Measurements from ENCODE around the gene ASB1.

ASB1 gene

DNA sequence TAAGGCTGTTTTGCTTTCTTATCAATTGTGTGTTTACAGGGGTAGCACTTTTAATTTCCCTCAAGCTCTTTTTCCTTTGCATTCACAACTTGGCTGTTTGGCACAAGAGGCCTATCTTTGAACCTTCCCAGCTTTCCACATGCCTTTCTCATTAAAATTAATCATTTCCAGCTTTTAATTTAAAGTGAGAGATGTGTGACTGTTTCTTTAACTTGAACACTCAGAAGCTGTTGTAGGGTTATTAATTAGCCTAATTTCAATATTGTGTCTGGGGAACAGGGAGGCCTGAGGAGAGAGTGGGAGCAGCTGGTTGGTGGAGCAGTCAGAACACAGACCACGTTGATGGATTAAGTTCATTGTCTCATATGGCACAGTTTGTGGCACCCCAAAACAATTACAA is 4.7 kb downstream of the ASB1 start:
- no peak for FAIRE-seq

GRCh38 chr2:238433300-238433915 is 6.7 kb downstream of the ASB1 start:
- TF ChIP-seq SPI1 (IDR thresholded peaks at IDR 0.05; ENCODE audit: low read depth, low read length) = no peak
- TF ChIP-seq POLR2AphosphoS5 (IDR thresholded peaks at IDR 0.05; ENCODE audit: low read depth, low read length) = no peak
- TF ChIP-seq PAX5 (IDR thresholded peaks at IDR 0.05; ENCODE audit: insufficient read depth, low read length, severe bottlenecking) = no peak
- TF ChIP-seq POU2F2 (IDR thresholded peaks at IDR 0.05; ENCODE audit: low read depth, low read length) = no peak
- FAIRE-seq (no peak), DNase-seq (ENCODE audit: insufficient read length, low spot score) (no peak)

More for the DNA sequence above, 4.7 kb downstream of the ASB1 start:
- no peak for TF ChIP-seq POU2F2 (IDR thresholded peaks at IDR 0.05; ENCODE audit: low read depth, low read length)
- no peak for TF ChIP-seq SPI1 (IDR thresholded peaks at IDR 0.05; ENCODE audit: low read depth, low read length)
- no peak for TF ChIP-seq TAF1 (IDR thresholded peaks at IDR 0.05; ENCODE audit: low read depth, low read length)
- TF ChIP-seq POLR2AphosphoS5 (IDR thresholded peaks at IDR 0.05; ENCODE audit: low read depth, low read length) = no peak
- TF ChIP-seq POLR2A (IDR thresholded peaks at IDR 0.05; ENCODE audit: low read depth, low read length) = no peak
- no peak for TF ChIP-seq PAX5 (IDR thresholded peaks at IDR 0.05; ENCODE audit: insufficient read depth, low read length, severe bottlenecking)
- DNase-seq (ENCODE audit: insufficient read length, low spot score) = no peak

DNA sequence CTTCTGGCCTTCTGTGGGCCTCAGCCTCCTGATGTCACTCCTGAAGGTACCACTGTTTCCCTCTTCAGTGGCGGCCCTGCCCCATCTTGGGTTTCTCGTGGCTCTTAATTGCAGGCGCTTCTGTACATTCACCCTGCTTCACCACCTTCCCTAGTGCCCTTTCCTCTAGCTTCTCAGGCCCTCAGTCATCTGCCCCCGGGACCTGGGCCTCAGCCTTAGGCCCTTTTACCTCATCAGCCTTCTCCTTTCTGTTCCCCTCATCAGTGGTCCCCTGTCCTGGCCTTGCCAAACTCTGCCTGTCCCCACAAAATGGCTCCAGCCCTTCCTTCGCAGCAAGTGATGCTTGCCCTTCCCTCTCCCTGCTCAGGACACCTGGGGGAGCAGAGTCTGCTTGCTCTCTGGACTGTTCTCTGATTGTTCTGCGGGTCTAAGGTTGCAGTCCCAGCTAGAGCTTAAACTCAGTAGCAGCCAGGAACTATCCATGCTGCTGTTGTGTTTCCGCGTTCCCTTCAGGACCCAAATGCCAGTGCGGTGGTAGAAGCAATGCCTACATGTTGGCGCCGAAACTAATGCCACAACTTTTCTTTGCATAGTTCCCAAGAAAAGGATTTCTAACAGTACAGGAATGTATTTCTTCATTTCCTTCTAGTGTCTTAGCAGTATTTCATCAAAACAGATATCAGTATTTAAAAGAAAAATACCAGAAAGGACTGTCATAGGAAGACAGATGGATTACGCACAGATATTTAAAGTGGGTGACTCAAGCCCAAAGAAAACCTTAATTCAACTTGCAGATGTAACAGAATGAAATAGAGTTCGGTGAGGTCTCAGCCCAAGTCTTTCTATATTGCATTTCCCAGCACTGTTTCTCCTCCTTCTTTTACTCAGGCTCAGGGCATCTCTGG is 7.5 kb downstream of the ASB1 start:
- FAIRE-seq = no peak
- DNase-seq (ENCODE audit: insufficient read length, low spot score) = no peak
- TF ChIP-seq POU2F2 (IDR thresholded peaks at IDR 0.05; ENCODE audit: low read depth, low read length) (no peak), PAX5 (IDR thresholded peaks at IDR 0.05; ENCODE audit: insufficient read depth, low read length, severe bottlenecking) (no peak), POLR2A (IDR thresholded peaks at IDR 0.05; ENCODE audit: low read depth, low read length) (no peak), SPI1 (IDR thresholded peaks at IDR 0.05; ENCODE audit: low read depth, low read length) (no peak), TAF1 (IDR thresholded peaks at IDR 0.05; ENCODE audit: low read depth, low read length) (no peak), POLR2AphosphoS5 (IDR thresholded peaks at IDR 0.05; ENCODE audit: low read depth, low read length) (no peak)

DNA sequence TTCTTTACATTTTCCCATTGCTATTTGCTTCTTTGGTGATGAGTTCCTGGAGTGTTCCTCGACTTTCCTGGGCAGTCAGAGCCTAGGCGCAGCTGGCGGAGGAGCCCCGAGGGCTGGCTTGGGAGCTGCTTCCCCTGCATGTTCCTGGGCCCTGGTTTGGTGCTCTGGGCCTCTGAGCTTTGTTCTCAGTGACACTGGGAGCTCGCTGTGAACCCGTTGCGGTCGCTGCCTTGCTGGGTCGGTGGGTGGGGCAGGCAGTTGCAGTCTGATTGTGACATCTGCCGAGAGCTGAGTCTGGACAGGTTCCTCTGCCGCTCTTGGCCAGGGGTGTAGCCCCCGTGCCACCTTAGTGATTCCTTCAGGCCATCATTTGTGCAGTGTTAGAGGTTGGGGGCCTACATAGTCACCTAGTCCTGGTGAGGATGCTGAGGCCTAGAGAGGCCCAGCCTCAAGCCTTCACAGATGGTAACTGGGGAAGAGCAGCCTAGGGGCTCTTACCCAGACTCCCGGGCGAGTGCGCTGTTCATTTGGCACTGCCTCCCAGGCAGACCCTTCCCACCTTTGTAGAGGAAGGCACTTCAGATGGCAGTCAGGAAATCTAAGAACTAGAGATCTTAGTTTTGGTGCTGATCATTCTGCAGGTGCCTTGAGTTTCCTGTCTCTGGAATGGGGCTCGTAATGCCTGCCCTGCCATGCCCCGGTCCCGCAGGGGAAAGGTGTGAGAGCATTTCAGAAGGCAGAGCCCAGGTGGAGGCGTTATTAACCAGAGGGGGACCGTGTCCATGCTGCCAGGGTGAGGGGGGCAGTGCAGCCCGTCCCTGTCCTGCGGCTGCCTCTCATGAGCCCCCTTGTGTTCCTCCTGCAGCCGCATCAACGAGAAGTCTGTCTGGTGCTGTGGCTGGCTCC is 8.4 kb downstream of the ASB1 start:
- no peak for FAIRE-seq
- DNase-seq (ENCODE audit: insufficient read length, low spot score) = no peak
- TF ChIP-seq PAX5 (IDR thresholded peaks at IDR 0.05; ENCODE audit: insufficient read depth, low read length, severe bottlenecking) (no peak), TAF1 (IDR thresholded peaks at IDR 0.05; ENCODE audit: low read depth, low read length) (no peak), POU2F2 (IDR thresholded peaks at IDR 0.05; ENCODE audit: low read depth, low read length) (no peak), SPI1 (IDR thresholded peaks at IDR 0.05; ENCODE audit: low read depth, low read length) (no peak), POLR2AphosphoS5 (IDR thresholded peaks at IDR 0.05; ENCODE audit: low read depth, low read length) (no peak), POLR2A (IDR thresholded peaks at IDR 0.05; ENCODE audit: low read depth, low read length) (no peak)

DNA sequence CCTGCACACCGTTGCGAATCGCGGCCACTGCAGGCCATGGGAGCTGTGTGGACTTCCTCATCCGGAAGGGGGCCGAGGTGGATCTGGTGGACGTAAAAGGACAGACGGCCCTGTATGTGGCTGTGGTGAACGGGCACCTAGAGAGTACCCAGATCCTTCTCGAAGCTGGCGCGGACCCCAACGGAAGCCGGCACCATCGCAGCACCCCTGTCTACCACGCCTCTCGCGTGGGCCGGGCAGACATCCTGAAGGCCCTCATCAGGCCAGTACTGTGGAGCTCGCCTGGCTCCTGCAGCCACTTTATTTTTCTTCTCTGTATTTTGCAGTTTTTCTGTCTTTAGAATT is 9.0 kb downstream of the ASB1 start:
- no peak for DNase-seq (ENCODE audit: insufficient read length, low spot score)
- no peak for FAIRE-seq
- TF ChIP-seq PAX5 (IDR thresholded peaks at IDR 0.05; ENCODE audit: insufficient read depth, low read length, severe bottlenecking) = no peak
- TF ChIP-seq TAF1 (IDR thresholded peaks at IDR 0.05; ENCODE audit: low read depth, low read length) = no peak
- TF ChIP-seq POLR2AphosphoS5 (IDR thresholded peaks at IDR 0.05; ENCODE audit: low read depth, low read length) = no peak
- TF ChIP-seq SPI1 (IDR thresholded peaks at IDR 0.05; ENCODE audit: low read depth, low read length) = no peak
- TF ChIP-seq POU2F2 (IDR thresholded peaks at IDR 0.05; ENCODE audit: low read depth, low read length) = no peak
- TF ChIP-seq POLR2A (IDR thresholded peaks at IDR 0.05; ENCODE audit: low read depth, low read length) = no peak

DNA sequence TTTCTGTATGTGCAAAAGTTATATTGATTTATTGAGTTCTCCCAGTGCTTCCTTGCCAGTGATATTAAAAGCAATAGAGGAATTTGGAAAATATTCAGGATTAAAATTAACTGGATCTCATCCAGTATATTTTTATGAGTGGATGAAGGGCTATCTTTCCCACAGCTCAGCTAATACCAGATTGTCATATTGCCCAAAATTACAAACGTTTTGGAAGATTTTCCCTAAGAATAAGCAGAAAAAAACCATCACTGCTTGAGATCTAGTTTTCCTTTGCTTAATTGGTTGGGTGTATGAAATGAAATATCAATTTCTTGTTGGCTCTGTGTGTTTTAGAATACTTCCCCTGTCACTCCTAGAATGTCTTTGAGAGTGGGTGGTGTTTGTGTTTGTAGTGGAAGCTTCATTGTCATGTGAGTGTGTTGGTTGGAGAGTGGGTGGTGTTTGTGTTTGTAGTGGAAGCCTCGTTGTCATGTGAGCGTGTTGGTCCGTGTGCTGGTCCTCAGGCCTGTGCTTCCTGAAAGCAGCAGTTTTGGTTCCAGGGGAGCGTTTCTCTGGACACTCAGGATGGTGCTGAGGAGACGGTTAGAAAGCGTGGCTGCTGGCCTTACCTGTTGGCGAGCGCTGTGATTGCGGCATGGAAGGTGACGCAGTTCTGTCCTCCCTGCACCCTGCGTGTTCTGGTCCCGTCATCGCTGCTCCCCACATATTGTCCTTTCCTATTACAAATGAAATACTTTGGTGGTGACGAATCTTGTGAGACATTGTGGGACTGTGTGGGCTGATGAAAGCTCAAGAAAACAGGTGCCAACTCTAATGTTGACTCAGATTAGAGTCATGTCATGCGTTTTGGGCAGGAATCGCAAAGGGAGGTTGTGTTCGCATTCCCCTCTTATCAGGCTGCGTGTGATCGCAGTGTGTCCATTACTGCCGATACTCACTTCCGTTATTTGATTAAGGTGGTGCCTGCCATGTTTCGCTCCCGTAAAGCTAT is 12.4 kb downstream of the ASB1 start:
- no peak for FAIRE-seq
- TF ChIP-seq TAF1 (IDR thresholded peaks at IDR 0.05; ENCODE audit: low read depth, low read length) (no peak), POU2F2 (IDR thresholded peaks at IDR 0.05; ENCODE audit: low read depth, low read length) (no peak), PAX5 (IDR thresholded peaks at IDR 0.05; ENCODE audit: insufficient read depth, low read length, severe bottlenecking) (no peak), POLR2AphosphoS5 (IDR thresholded peaks at IDR 0.05; ENCODE audit: low read depth, low read length) (no peak), POLR2A (IDR thresholded peaks at IDR 0.05; ENCODE audit: low read depth, low read length) (no peak), SPI1 (IDR thresholded peaks at IDR 0.05; ENCODE audit: low read depth, low read length) (no peak)
- DNase-seq (ENCODE audit: insufficient read length, low spot score) = no peak

DNA sequence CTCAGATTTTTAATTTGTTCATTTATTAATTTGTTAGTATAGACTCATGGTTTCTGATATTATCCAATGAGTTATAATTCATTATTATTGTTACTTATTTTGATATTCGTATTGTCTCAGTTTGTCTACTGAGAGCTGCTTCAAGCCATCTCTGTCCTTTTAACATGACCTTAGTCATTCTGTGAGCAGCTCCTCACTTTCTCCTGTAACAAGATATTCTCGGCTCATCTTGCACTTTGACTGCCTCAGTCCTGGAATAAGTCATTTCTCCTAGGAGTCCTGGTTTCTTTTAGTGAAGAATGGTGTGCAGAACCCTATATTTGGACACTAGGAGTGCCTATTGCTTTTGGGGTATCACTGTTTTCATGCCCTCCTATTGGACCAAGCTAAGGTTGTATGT is 13.2 kb downstream of the ASB1 start:
- no peak for TF ChIP-seq SPI1 (IDR thresholded peaks at IDR 0.05; ENCODE audit: low read depth, low read length)
- no peak for TF ChIP-seq PAX5 (IDR thresholded peaks at IDR 0.05; ENCODE audit: insufficient read depth, low read length, severe bottlenecking)
- no peak for TF ChIP-seq TAF1 (IDR thresholded peaks at IDR 0.05; ENCODE audit: low read depth, low read length)
- TF ChIP-seq POLR2A (IDR thresholded peaks at IDR 0.05; ENCODE audit: low read depth, low read length) = no peak
- TF ChIP-seq POU2F2 (IDR thresholded peaks at IDR 0.05; ENCODE audit: low read depth, low read length) = no peak
- TF ChIP-seq POLR2AphosphoS5 (IDR thresholded peaks at IDR 0.05; ENCODE audit: low read depth, low read length) = no peak
- FAIRE-seq (no peak), DNase-seq (ENCODE audit: insufficient read length, low spot score) (no peak)

- no peak for FAIRE-seq
- TF ChIP-seq POLR2AphosphoS5 (IDR thresholded peaks at IDR 0.05; ENCODE audit: low read depth, low read length) (no peak), PAX5 (IDR thresholded peaks at IDR 0.05; ENCODE audit: insufficient read depth, low read length, severe bottlenecking) (no peak), POU2F2 (IDR thresholded peaks at IDR 0.05; ENCODE audit: low read depth, low read length) (no peak), SPI1 (IDR thresholded peaks at IDR 0.05; ENCODE audit: low read depth, low read length) (no peak), POLR2A (IDR thresholded peaks at IDR 0.05; ENCODE audit: low read depth, low read length) (no peak), TAF1 (IDR thresholded peaks at IDR 0.05; ENCODE audit: low read depth, low read length) (no peak)
- DNase-seq (ENCODE audit: insufficient read length, low spot score) = no peak
Measured at GRCh38 chr2:238440331-238440730, 13.6 kb downstream of the ASB1 start.

All from GM12891 (cell line).